HepG2 (cell line): ENCODE results near the gene TTLL6. TPM values are rescaled to one million over a fixed set of nuclear protein-coding genes. Genes with fewer than 3 reads are reported as not detected.

Experiments
- ATAC-seq: fragments of 200-7000 bp; cut with Tn5 transposase; 3 replicates; pipeline ENCODE4 v1.9.1; 2020; ENCODE audit warnings: mild to moderate bottlenecking, moderate library complexity
- BruUV-seq: library from RNA; stranded (reverse); fragments of 400-500 nt; replicated peaks from 2 replicates; lab custom pipeline; 2021; lab: Mats Ljungman, UMichigan
- CTCF ChIA-PET: fragments of 300-600 bp; formaldehyde crosslinking; extraction: SDS; loops from one replicate; lab custom pipeline; 2021; ENCODE audit warnings: low total read pairs, inconsistent platforms, low intra/inter-chr PET ratio; lab: Yijun Ruan, JAX
- POLR2A ChIA-PET: fragments of 350-600 bp; sonication (Branson Sonifier 250); formaldehyde crosslinking; loops from one replicate; lab custom pipeline; 2020; ENCODE audit warnings: antibody characterized with exemption, inconsistent platforms; lab: Yijun Ruan, JAX
- DNase-seq: peaks from one replicate; pipeline ENCODE4 v3.0.0-alpha.2; 2015; ENCODE audit warnings: low spot score
- FAIRE-seq: peaks from 3 replicates; lab custom pipeline; 2011; peaks lifted over from hg19 to GRCh38; lab: Jason Lieb, UNC
- H2AFZ ChIP-seq: one replicate; pipeline ENCODE4 v1.6.1; 2011; ENCODE audit warnings: low read length, inconsistent platforms
- H3K27ac ChIP-seq: fragments of 300-600 bp; 3 replicates; pipeline ENCODE4 v1.8.0; 2011; ENCODE audit warnings: mixed run types, mild to moderate bottlenecking, mixed read lengths, low read length, inconsistent platforms; ENCODE audit not compliant: insufficient read depth; ENCODE audit errors: extremely low read length
- H3K27me3 ChIP-seq, 2 experiments: fragments of 200-600 bp in 1 of 2; 2 replicates in 1 of 2; 3 replicates in 1 of 2; pipeline versions ENCODE4 v1.6.0 to v1.8.0; 2011; ENCODE audit warnings: low read length in 2 of 2, mild to moderate bottlenecking in 2 of 2, moderate library complexity in 2 of 2, inconsistent platforms in 1 of 2; ENCODE audit not compliant: insufficient read depth in 2 of 2, control insufficient read depth in 1 of 2
- H3K36me3 ChIP-seq, 2 experiments: fragments of 200-600 bp in 1 of 2; replicated peaks in 1 of 2; 2 replicates in 1 of 2; 3 replicates in 1 of 2; pipeline versions ENCODE4 v1.5.1 to v1.8.0; 2011; ENCODE audit warnings: low read length in 2 of 2, inconsistent platforms in 1 of 2; ENCODE audit not compliant: insufficient read depth in 2 of 2, control insufficient read depth in 1 of 2
- H3K4me1 ChIP-seq: 2 replicates; pipeline ENCODE4 v1.5.1; 2012; ENCODE audit warnings: low read length, inconsistent platforms; ENCODE audit not compliant: insufficient read depth
- H3K4me2 ChIP-seq: 2 replicates; pipeline ENCODE4 v1.6.0; 2011; ENCODE audit warnings: low read depth, low read length, inconsistent platforms
- H3K4me3 ChIP-seq, 3 experiments: fragments of 200-600 bp in 1 of 3; sonication (generic), shearing (Covaris generic) in 1 of 3; replicated peaks in 1 of 3; 2 replicates each; pipeline ENCODE4 v1.5.1; 2011 to 2016; ENCODE audit warnings: low read length in 3 of 3, inconsistent platforms in 2 of 3, low read depth in 2 of 3, mild to moderate bottlenecking in 2 of 3, control low read depth in 1 of 3, mixed read lengths in 1 of 3; ENCODE audit not compliant: insufficient read depth in 1 of 3
- H3K79me2 ChIP-seq: one replicate; pipeline ENCODE4 v1.6.1; 2011; ENCODE audit warnings: low read length, inconsistent platforms; ENCODE audit not compliant: insufficient read depth
- H3K9ac ChIP-seq: 2 replicates; pipeline ENCODE4 v1.6.0; 2011; ENCODE audit warnings: mild to moderate bottlenecking, low read depth, low read length, inconsistent platforms; ENCODE audit not compliant: insufficient read depth
- H3K9me3 ChIP-seq: 2 replicates; pipeline ENCODE4 v1.5.1; 2012; ENCODE audit warnings: mild to moderate bottlenecking, low read length
- H4K20me1 ChIP-seq: 2 replicates; pipeline ENCODE4 v1.6.0; 2011; ENCODE audit warnings: inconsistent platforms, mild to moderate bottlenecking, low read length, moderate library complexity; ENCODE audit not compliant: insufficient read depth
- FOXK1 ChIP-seq: sonication (generic); formaldehyde crosslinking; IDR thresholded peaks from 2 replicates; pipeline ENCODE4 v1.4.0; 2020; ENCODE audit warnings: low read depth, missing genetic modification reagents, borderline replicate concordance
- ZNF432 ChIP-seq: sonication (generic); formaldehyde crosslinking; IDR thresholded peaks from 2 replicates; pipeline ENCODE4 v1.5.0; 2020; ENCODE audit warnings: missing genetic modification reagents, mild to moderate bottlenecking, borderline replicate concordance
- ZNF547 ChIP-seq: sonication (generic); formaldehyde crosslinking; IDR thresholded peaks from 2 replicates; pipeline ENCODE4 v1.5.1; 2020; ENCODE audit warnings: mild to moderate bottlenecking, missing genetic modification reagents
- WGBS: methylation state at CpG from one replicate; pipeline ENCODE4 v1.1.6; 2017; ENCODE audit warnings: low lambda C conversion rate; 5-methylcytosine and 5-hydroxymethylcytosine counted together
- in situ Hi-C: cut with HindIII; loops from 2 replicates; pipeline ENCODE4 v1.10.0; 2017; ENCODE audit warnings: low pct_unique_long_range_greater_than_20kb; ENCODE audit not compliant: extremely low pct_ligation_motif_present
- intact Hi-C: fragments of 100-400 bp; cut with micrococcal nuclease; formaldehyde crosslinking; loops from one replicate; pipeline ENCODE4 v1.10.0; 2022; ENCODE audit not compliant: unreplicated experiment
- polyA plus RNA-seq, 8 experiments: library from polyadenylated mRNA; depleted of rRNA in 3 of 8; stranded (reverse) in 7 of 8; unstranded in 1 of 8; fragments of >200 nt; fragmentation: Illumina TruSeq in 4 of 8; extraction: Trizol in 4 of 8; gene quantifications; 2 replicates each; pipeline versions ENCODE4 v1.2.1 to v1.2.3, GENCODE V29; 2011 to 2016; ENCODE audit warnings: low read depth in 4 of 8, missing spikeins in 1 of 8, mixed read lengths in 1 of 8; ENCODE audit not compliant: insufficient read depth in 1 of 8
- total RNA-seq, 5 experiments: library from RNA; depleted of rRNA; stranded (reverse); fragments of >200 nt; fragmentation: Illumina TruSeq; extraction: Trizol; gene quantifications; 2 replicates each; pipeline ENCODE4 v1.2.3, GENCODE V29; 2016; ENCODE audit warnings: low read depth in 1 of 5
- TF ChIP-seq, protein P1 (sequence below): sonication (generic); formaldehyde crosslinking; IDR thresholded peaks from 2 replicates; pipeline ENCODE4 v1.5.1; 2020; ENCODE audit warnings: mild to moderate bottlenecking, missing genetic modification reagents, moderate library complexity

Gene TTLL6
- total and polyA plus RNA-seq, 2 of the 13 experiments (the other 11 are each of a cell fraction or from before 2014, with no cell fraction given): 0.04 to 0.08 TPM

DNA sequence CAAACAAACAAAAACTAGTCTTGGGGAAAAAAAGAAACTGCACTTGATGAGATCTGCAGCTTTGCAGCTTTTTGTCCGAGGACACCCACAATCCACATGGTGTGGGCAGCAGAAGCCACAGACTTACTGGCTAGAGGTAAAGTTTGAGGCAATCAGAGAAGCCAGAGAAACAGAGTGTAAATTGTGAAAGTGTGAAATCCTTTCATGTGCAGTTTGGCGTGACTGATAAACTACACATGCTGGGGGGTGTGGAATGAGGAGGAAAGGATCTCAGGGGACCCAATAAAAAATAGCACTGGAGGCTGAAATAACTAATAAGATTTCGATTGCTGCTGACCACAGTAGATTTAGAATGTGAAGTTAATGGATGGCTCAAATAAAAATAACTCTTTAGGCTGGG lies 46.1 kb downstream of the TTLL6 start (continued):
- TF ChIP-seq, protein P1, sequence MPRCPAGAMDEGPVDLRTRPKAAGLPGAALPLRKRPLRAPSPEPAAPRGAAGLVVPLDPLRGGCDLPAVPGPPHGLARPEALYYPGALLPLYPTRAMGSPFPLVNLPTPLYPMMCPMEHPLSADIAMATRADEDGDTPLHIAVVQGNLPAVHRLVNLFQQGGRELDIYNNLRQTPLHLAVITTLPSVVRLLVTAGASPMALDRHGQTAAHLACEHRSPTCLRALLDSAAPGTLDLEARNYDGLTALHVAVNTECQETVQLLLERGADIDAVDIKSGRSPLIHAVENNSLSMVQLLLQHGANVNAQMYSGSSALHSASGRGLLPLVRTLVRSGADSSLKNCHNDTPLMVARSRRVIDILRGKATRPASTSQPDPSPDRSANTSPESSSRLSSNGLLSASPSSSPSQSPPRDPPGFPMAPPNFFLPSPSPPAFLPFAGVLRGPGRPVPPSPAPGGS (CRISPR knock-in tag): no peak

- ATAC-seq: no peak
- Histone ChIP-seq H4K20me1 (no peaks in the 10 kb centered on the region), H3K4me1 (no peaks in the 10 kb centered on the region), H3K4me2 (no peak overlapping the region), H3K79me2 (no peaks in the 10 kb centered on the region), H3K9me3 (no peaks in the 10 kb centered on the region), H3K27ac (no peak overlapping the region), H3K9ac (no peak overlapping the region), H3K27me3 (peaks cover 0 to 4% of the 10 kb centered on the region in 2 experiments; a peak in 1 of 5 replicates), H3K4me3 (no peak overlapping the region), H3K36me3 (no peaks in the 10 kb centered on the region), H2AFZ (no peak overlapping the region)
- TF ChIP-seq ZNF432 (CRISPR knock-in tag) (no peak), ZNF547 (CRISPR knock-in tag) (no peak), FOXK1 (CRISPR knock-in tag) (no peak)
- no peak for DNase-seq
- ChIA-PET CTCF (no interaction called here), POLR2A (no interaction called here)
- BruUV-seq: no TSS peak
- 22% methylated on average over 5 of the region's 5 CpGs for WGBS
- intact Hi-C loops (no loop called here), in situ Hi-C loops (no loop called here)
- FAIRE-seq: no peak
These were observed 47.9 kb downstream of the TTLL6 start for GRCh38 chr17:48769009-48769675.
